KMS-11 (cell line): ENCODE results near the gene CCDC148.

Experiments used
- H2AFZ ChIP-seq: fragments of 200-600 bp; sonication (generic); 2 replicates; pipeline ENCODE4 v1.6.1; 2016; ENCODE audit warnings: antibody characterized with exemption, mixed run types, low read depth
- H3K27ac ChIP-seq: fragments of 200-600 bp; sonication (generic); 2 replicates; pipeline ENCODE4 v1.6.1; 2016; ENCODE audit warnings: mild to moderate bottlenecking, mixed run types
- H3K27me3 ChIP-seq: fragments of 200-600 bp; sonication (generic); 2 replicates; pipeline ENCODE4 v1.6.1; 2017; ENCODE audit warnings: mild to moderate bottlenecking, low read depth, mixed run types, moderate library complexity; ENCODE audit not compliant: insufficient read depth
- H3K36me3 ChIP-seq: fragments of 200-600 bp; sonication (generic); 2 replicates; pipeline ENCODE4 v1.6.1; 2017; ENCODE audit warnings: mild to moderate bottlenecking, mixed run types; ENCODE audit not compliant: insufficient read depth
- H3K4me1 ChIP-seq: fragments of 200-600 bp; sonication (generic); 2 replicates; pipeline ENCODE4 v1.6.1; 2016; ENCODE audit warnings: mild to moderate bottlenecking, low read depth, mixed run types; ENCODE audit not compliant: poor library complexity, severe bottlenecking
- H3K4me2 ChIP-seq: fragments of 200-600 bp; sonication (generic); 2 replicates; pipeline ENCODE4 v1.7.0; 2016; ENCODE audit warnings: mild to moderate bottlenecking, mixed run types
- H3K4me3 ChIP-seq: fragments of 200-600 bp; sonication (generic); IDR thresholded peaks from 2 replicates; pipeline ENCODE4 v1.6.1; 2017; ENCODE audit warnings: low read depth, low read length, mixed read lengths; ENCODE audit not compliant: insufficient read depth
- H3K79me2 ChIP-seq: fragments of 200-600 bp; sonication (generic); 2 replicates; pipeline ENCODE4 v1.6.1; 2016; ENCODE audit warnings: low read depth, mixed run types; ENCODE audit not compliant: insufficient read depth
- H3K9ac ChIP-seq: fragments of 200-600 bp; sonication (generic); 2 replicates; pipeline ENCODE4 v1.6.1; 2016; ENCODE audit warnings: mild to moderate bottlenecking, mixed run types
- H4K20me1 ChIP-seq: fragments of 200-600 bp; sonication (generic); 2 replicates; pipeline ENCODE4 v1.6.1; 2016; ENCODE audit warnings: mild to moderate bottlenecking, mixed run types; ENCODE audit not compliant: insufficient read depth
- CTCF ChIP-seq: fragments of 200-600 bp; sonication (generic); conservative IDR thresholded peaks from 2 replicates; pipeline ENCODE4 v1.6.1; 2017; ENCODE audit warnings: low read depth, mild to moderate bottlenecking, antibody characterized with exemption, low read length, moderate library complexity, mixed read lengths

Gene CCDC148

GRCh38 chr2:158297606-158298005 is 158.9 kb downstream of the CCDC148 start:
- no peak for TF ChIP-seq CTCF
- Histone ChIP-seq H2AFZ (no peak overlapping the region), H3K79me2 (no peaks in the 10 kb centered on the region), H3K27me3 (no peaks in the 10 kb centered on the region), H3K27ac (no peak overlapping the region), H4K20me1 (no peaks in the 10 kb centered on the region), H3K4me2 (no peak overlapping the region), H3K9ac (no peak overlapping the region), H3K4me1 (no peaks in the 10 kb centered on the region), H3K4me3 (no peak overlapping the region), H3K36me3 (no peaks in the 10 kb centered on the region)

- Histone ChIP-seq H3K4me2 (no peak overlapping the region), H3K79me2 (no peaks in the 10 kb centered on the region), H3K4me3 (no peak overlapping the region), H3K27me3 (no peaks in the 10 kb centered on the region), H3K4me1 (no peaks in the 10 kb centered on the region), H3K36me3 (no peaks in the 10 kb centered on the region), H2AFZ (no peak overlapping the region), H3K9ac (no peak overlapping the region), H4K20me1 (no peaks in the 10 kb centered on the region), H3K27ac (no peak overlapping the region)
- no peak for TF ChIP-seq CTCF
Measured at GRCh38 chr2:158297120-158297519, 159.4 kb downstream of the CCDC148 start.

GRCh38 chr2:158293722-158294121 is 162.8 kb downstream of the CCDC148 start:
- Histone ChIP-seq H3K27me3 (no peaks in the 10 kb centered on the region), H2AFZ (no peak overlapping the region), H3K36me3 (no peaks in the 10 kb centered on the region), H3K79me2 (no peaks in the 10 kb centered on the region), H3K9ac (no peak overlapping the region), H4K20me1 (no peaks in the 10 kb centered on the region), H3K4me2 (no peak overlapping the region), H3K4me1 (no peaks in the 10 kb centered on the region), H3K27ac (no peak overlapping the region), H3K4me3 (no peak overlapping the region)
- no peak for TF ChIP-seq CTCF

- Histone ChIP-seq H3K4me1 (no peaks in the 10 kb centered on the region), H3K36me3 (no peaks in the 10 kb centered on the region), H3K27me3 (no peaks in the 10 kb centered on the region), H3K9ac (no peak overlapping the region), H2AFZ (no peak overlapping the region), H3K4me2 (no peak overlapping the region), H3K79me2 (no peaks in the 10 kb centered on the region), H3K27ac (no peak overlapping the region), H3K4me3 (no peak overlapping the region), H4K20me1 (no peaks in the 10 kb centered on the region)
- no peak for TF ChIP-seq CTCF
Measured at GRCh38 chr2:158291544-158292180, 164.9 kb downstream of the CCDC148 start.
